Activated naive CD4-positive, alpha-beta T cell treated with anti-CD3 and anti-CD28 coated beads for 36 hours (primary cell): ENCODE results near the gene VWA7. TPM values are rescaled to one million over a fixed set of nuclear protein-coding genes. Genes with fewer than 3 reads are reported as not detected.
A peak's percentile ranks its signal among the peaks of the same experiment; 100 is the strongest.
"Not testable (repeated sequence)": the region's sequence is repeated elsewhere in the genome, so short reads cannot be mapped to it uniquely, and the experiment has no call there.

Experiments used
- CTCF ChIA-PET: fragments of 350-600 bp; sonication (Branson Sonifier 250); formaldehyde crosslinking; loops from one replicate; lab custom pipeline; 2021; ENCODE audit warnings: antibody characterized with exemption; lab: Charles Lee
- DNase-seq: peaks from one replicate; pipeline ENCODE4 v3.0.0-alpha.2; 2020
- H3K27ac Mint-ChIP-seq: one replicate; pipeline ENCODE4 v1.8.0; 2021; ENCODE audit warnings: mild to moderate bottlenecking, mixed read lengths
- H3K27me3 Mint-ChIP-seq: one replicate; pipeline ENCODE4 v1.8.0; 2021; ENCODE audit warnings: low read depth, mixed read lengths
- H3K36me3 Mint-ChIP-seq: one replicate; pipeline ENCODE4 v1.8.0; 2021; ENCODE audit warnings: low read depth, mixed read lengths
- H3K4me1 Mint-ChIP-seq: one replicate; pipeline ENCODE4 v1.8.0; 2021; ENCODE audit warnings: low read depth, mixed read lengths
- H3K4me3 Mint-ChIP-seq: one replicate; pipeline ENCODE4 v1.8.0; 2021; ENCODE audit warnings: mild to moderate bottlenecking, moderate library complexity, mixed read lengths
- H3K9me3 Mint-ChIP-seq: one replicate; pipeline ENCODE4 v1.8.0; 2021; ENCODE audit warnings: mixed read lengths
- intact Hi-C: fragments of 100-400 bp; cut with micrococcal nuclease; formaldehyde crosslinking; loops from one replicate; pipeline ENCODE4 v1.15.1; 2023
- total RNA-seq, 2 experiments: library from RNA; stranded (reverse); gene quantifications; one replicate each; pipeline ENCODE4 v1.2.3, GENCODE V29; 2021

The VWA7 gene
- total RNA-seq, 2 experiments from 2014 or later: 0.69 to 0.89 TPM

DNA sequence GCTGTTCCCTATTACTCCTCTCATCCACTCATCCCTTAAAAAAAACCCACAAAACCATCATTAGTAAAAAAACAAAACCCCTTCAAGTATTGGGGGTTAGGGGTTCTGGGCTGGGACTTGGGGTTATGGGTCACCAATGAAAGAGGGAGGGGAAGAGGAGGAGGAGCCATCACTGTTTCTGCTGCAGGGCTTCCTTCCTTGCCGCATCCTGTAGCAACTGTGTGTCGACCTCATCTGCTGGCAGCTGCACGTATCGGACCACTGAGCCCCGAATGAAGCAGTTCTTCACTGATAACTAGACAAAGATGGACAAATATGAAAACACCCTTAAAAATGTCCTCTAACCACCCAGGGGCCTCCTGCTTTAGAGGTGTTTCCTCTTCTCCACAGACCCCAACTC, 20.5 kb upstream of the VWA7 start:
- peaks cover 34% of the 10 kb centered on the region for H3K4me1 Mint-ChIP-seq
- no peak overlapping the region for H3K4me3 Mint-ChIP-seq
- H3K9me3 Mint-ChIP-seq: no peaks in the 10 kb centered on the region
- CTCF ChIA-PET: no interaction called here
- peak; percentile 49 for DNase-seq
- peak overlapping the region; percentile 63 for H3K27ac Mint-ChIP-seq
- H3K36me3 Mint-ChIP-seq: peaks cover 22% of the 10 kb centered on the region
- intact Hi-C loops: loop anchor here (2.0 kb wide), 2 partner anchors 15 to 25 kb away; no protein-coding TSS in a partner anchor
- H3K27me3 Mint-ChIP-seq: no peaks in the 10 kb centered on the region

DNA sequence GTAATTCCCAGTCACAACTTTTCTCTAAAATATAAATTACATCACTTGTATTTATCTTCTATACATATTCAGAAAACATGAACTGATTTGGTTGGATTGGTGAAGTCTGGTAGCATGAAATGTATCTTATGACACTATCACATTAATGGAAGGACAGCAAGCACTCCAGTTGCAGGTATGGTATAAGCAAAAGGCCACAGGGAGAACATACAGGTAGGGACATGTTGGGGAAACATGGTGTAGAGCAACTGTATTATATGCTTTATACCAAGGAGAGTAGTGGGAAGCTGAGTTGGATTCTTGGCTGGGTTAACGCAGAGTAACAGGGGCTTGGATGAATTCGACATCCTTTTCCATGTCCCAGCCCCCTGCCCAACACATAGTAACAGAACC, 19.9 kb upstream of the VWA7 start:
- CTCF ChIA-PET: interaction anchor here (0.8 to 1.5 kb wide), 2 partner anchors 68 to 71 kb away, joined by 3 to 5 read pairs; partner anchors contain the start of gene DDAH2
- DNase-seq: no peak
- H3K27ac Mint-ChIP-seq: peak overlapping the region; percentile 63
- H3K4me3 Mint-ChIP-seq: no peak overlapping the region
- H3K4me1 Mint-ChIP-seq: peaks cover 39% of the 10 kb centered on the region
- no peaks in the 10 kb centered on the region for H3K9me3 Mint-ChIP-seq
- peaks cover 21% of the 10 kb centered on the region for H3K36me3 Mint-ChIP-seq
- H3K27me3 Mint-ChIP-seq: no peaks in the 10 kb centered on the region
- intact Hi-C loops: loop anchor here (2.0 kb wide), 2 partner anchors 16 to 26 kb away; no protein-coding TSS in a partner anchor

DNA sequence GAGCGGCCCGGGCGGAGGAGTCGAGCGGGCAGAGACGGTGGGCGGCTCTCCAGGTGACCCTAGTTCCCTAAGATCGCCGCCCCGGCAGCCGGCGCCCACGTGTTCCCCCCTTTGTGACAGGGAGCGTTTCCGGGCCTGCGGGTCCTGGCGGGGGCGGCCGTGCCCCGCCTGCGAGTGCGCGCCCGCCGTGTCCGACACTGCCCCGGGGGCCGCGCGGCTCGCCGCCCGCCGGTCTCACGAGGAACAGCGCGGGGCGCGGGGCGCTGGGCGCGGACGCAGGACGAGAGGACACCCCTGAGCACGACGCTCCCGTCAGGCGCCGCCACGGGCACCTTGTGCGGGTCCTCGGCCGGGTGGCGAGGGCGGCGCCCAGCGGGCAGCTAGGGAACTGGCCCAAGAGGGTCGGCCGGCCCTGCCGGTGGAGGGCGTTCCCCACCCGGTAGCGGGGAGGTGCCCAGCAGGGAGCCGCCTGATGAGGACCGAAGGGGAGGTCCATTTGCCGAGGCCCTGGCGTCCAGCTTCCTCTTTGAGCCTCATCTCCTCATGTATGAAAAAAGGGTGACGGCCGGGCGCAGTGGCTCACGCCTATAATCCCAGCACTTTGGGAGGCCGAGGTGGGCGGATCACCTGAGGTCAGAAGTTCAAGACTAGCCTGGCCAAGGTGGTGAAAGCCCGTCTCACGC, 18.6 kb upstream of the VWA7 start, which contains the start of gene VARS1:
TSS of gene VARS1 (minus strand) at position 137 of the 683 bp plus-strand sequence. CDS start 535 bp downstream, outside the sequence.
- CTCF ChIA-PET: interaction anchor here (0.8 to 1.5 kb wide), 7 partner anchors 10 to 72 kb away, joined by 3 to 5 read pairs (median 4); partner anchors contain the start of genes DDAH2, HSPA1B and LSM2
- DNase-seq: peak; percentile 89
- H3K27me3 Mint-ChIP-seq: no peaks in the 10 kb centered on the region
- intact Hi-C loops: loop anchor here (1.0 to 2.0 kb wide), 8 partner anchors 11 to 92 kb away; partner anchors contain the start of genes ABHD16A, DDAH2, LSM2 and NEU1
- peak within 1 kb of the TSS; percentile 99 for H3K4me3 Mint-ChIP-seq
- peaks cover 23% of the 10 kb centered on the region for H3K36me3 Mint-ChIP-seq
- H3K27ac Mint-ChIP-seq: peak within 1 kb of the TSS; percentile 96
- H3K9me3 Mint-ChIP-seq: no peaks in the 10 kb centered on the region
- H3K4me1 Mint-ChIP-seq: peaks cover 43% of the 10 kb centered on the region

DNA sequence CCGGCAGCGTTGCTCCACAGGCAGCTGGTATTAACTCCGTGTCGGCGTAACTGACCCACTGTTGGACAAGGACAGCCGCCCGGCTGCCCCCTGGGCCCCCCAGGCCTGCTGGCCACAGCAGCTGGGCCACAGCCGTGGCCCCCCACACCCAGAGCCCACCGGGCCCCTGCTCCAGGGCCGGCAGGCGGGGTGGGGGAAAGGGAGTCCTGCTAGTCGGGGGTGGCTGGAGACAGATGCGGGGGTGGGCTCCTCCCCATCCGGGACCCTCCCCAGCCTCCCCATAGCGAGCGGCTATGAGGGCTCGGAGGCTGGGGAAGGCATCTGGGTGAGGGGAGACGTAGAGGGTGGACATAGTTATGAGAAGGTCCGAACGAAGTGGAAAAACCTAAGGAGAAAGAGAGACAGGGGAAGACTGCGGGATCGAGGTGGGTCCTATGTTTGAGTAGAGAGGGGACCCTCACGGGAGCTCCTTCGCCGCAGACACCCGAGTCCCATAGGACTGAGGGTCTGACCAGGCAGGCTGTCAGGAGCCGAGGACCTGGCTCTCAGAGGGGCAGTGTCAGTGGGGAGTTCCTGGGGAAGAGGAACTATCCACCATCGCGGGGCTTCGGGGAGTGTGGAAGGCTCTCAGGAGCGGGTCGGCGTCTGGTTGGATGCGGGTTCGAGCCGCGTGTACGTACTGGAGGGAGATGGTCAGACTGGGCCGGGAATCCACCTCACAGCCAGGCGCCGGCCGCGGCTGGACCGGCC, 17.9 kb upstream of the VWA7 start:
- Mint-ChIP-seq H3K4me3 (peak overlapping the region; percentile 99), H3K36me3 (peaks cover 25% of the 10 kb centered on the region), H3K27ac (peak overlapping the region; percentile 96), H3K4me1 (peaks cover 45% of the 10 kb centered on the region), H3K9me3 (no peaks in the 10 kb centered on the region), H3K27me3 (no peaks in the 10 kb centered on the region)
- intact Hi-C loops: loop anchor here (1.0 to 2.0 kb wide), 6 partner anchors 11 to 92 kb away; partner anchors contain the start of genes ABHD16A, DDAH2, LSM2 and NEU1
- DNase-seq: no peak
- CTCF ChIA-PET: interaction anchor here (1.2 kb wide), 1 partner anchor 32 kb away, joined by 3 read pairs; the partner anchor contains the start of gene HSPA1B

DNA sequence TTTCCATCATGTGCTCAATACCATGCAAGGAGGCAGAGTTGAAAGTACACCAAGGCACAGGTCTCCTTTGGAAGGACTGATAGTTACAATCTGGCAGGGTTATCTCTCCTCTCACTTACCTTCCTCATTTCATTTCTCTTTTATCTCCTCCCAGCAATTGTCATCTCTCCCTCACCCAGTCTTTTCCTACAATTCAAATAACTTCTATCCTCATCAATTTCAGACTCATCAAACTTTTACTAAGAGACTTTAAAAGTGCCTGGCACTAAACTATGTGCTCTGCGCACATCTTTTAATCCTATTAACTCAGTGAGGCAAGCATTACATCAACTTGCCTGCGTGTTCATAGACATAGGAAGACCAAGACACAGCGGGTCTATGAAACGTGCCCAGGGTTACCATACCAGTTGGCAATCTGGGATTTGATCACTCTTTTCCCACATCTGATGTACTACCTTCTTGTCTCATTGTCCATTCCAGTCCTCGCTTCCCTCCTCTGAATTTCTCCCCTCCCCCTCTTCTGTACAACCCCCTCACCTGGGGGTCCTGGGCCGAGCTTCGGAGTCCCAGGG, 17.3 kb upstream of the VWA7 start:
- Mint-ChIP-seq H3K9me3 (no peaks in the 10 kb centered on the region), H3K27me3 (no peaks in the 10 kb centered on the region), H3K27ac (peak overlapping the region; percentile 83), H3K4me1 (peaks cover 47% of the 10 kb centered on the region), H3K4me3 (peak overlapping the region; percentile 99), H3K36me3 (peaks cover 28% of the 10 kb centered on the region)
- CTCF ChIA-PET: interaction anchor here (1.2 kb wide), 1 partner anchor 33 kb away, joined by 3 read pairs; the partner anchor contains the start of gene HSPA1B
- no peak for DNase-seq
- intact Hi-C loops: loop anchor here (2.0 kb wide), 2 partner anchors 66 to 68 kb away; partner anchors contain the start of genes DDAH2 and NEU1

DNA sequence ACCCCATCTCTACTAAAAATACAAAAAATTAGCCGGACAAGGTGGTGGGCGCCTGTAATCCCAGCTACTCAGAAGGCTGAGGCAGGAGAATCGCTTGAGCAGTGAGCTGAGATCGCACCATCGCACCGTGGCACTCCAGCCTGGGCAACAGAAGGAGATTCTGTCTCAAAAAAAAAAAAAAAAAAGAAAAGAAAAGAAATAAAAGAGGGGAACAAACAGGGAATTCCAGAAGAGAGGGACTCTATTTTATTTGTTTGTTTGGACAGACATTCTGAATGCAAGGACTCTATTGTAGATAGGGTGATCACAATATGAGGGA, 16.8 kb upstream of the VWA7 start:
- CTCF ChIA-PET, H3K27me3 Mint-ChIP-seq, H3K9me3 Mint-ChIP-seq, DNase-seq: not testable (repeated sequence)
- intact Hi-C loops: loop anchor here (2.0 kb wide), 2 partner anchors 65 to 69 kb away; partner anchors contain the start of genes DDAH2 and NEU1
- H3K4me1 Mint-ChIP-seq: peaks cover 47% of the 10 kb centered on the region
- peak overlapping the region; percentile 83 for H3K27ac Mint-ChIP-seq
- H3K36me3 Mint-ChIP-seq: peaks cover 32% of the 10 kb centered on the region
- peak overlapping the region; percentile 99 for H3K4me3 Mint-ChIP-seq

DNA sequence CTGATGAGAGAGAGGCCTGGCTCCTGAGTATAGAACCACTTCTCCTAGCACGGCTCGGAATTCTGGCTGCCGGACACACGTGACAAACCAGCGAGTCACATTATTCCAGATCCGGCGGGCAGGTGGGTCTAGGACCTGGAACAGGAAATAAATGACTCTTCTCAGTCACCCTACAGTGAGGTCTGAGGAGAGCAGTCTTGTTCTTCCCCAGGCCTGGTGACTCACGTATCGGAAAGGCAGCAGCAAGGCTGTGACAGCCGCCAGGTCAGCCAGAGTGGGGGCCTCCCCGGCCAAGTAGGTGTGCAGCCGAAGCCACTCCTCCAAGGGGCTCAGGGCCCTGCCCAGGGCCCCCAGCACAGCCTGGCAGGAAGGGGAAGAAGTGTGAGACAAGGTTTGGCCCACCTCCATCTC, 15.6 kb upstream of the VWA7 start:
- H3K4me1 Mint-ChIP-seq: peaks cover 42% of the 10 kb centered on the region
- no peak overlapping the region for H3K4me3 Mint-ChIP-seq
- intact Hi-C loops: no loop called here
- H3K36me3 Mint-ChIP-seq: peaks cover 30% of the 10 kb centered on the region
- no peaks in the 10 kb centered on the region for H3K9me3 Mint-ChIP-seq
- H3K27me3 Mint-ChIP-seq: no peaks in the 10 kb centered on the region
- CTCF ChIA-PET: interaction anchor here (2.0 to 2.9 kb wide), 4 partner anchors 13 to 38 kb away, joined by 6 to 15 read pairs (median 7); partner anchors contain the start of gene LSM2
- no peak for DNase-seq
- peak overlapping the region; percentile 57 for H3K27ac Mint-ChIP-seq

DNA sequence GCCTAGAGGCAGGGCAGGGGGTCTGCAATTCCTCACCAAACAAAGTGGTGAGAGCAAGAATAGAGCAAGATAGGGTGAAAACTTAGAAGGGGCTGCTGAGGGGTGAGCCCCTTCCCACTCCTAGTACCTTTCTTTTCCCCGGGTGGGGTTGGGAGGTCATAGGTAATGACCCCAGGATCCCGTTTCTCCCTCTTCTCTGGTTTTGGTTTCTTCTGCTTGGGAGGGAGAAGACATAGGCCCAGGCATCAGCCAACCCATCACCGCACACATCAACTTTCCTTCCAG, 14.9 kb upstream of the VWA7 start:
- intact Hi-C loops: no loop called here
- CTCF ChIA-PET: interaction anchor here (1.5 to 2.9 kb wide), 5 partner anchors 14 to 52 kb away, joined by 6 to 15 read pairs (median 7); partner anchors contain the start of genes LSM2 and MSH5
- no peak for DNase-seq
- Mint-ChIP-seq H3K27ac (no peak overlapping the region), H3K36me3 (peaks cover 29% of the 10 kb centered on the region), H3K4me1 (peaks cover 35% of the 10 kb centered on the region), H3K9me3 (no peaks in the 10 kb centered on the region), H3K4me3 (no peak overlapping the region), H3K27me3 (no peaks in the 10 kb centered on the region)

DNA sequence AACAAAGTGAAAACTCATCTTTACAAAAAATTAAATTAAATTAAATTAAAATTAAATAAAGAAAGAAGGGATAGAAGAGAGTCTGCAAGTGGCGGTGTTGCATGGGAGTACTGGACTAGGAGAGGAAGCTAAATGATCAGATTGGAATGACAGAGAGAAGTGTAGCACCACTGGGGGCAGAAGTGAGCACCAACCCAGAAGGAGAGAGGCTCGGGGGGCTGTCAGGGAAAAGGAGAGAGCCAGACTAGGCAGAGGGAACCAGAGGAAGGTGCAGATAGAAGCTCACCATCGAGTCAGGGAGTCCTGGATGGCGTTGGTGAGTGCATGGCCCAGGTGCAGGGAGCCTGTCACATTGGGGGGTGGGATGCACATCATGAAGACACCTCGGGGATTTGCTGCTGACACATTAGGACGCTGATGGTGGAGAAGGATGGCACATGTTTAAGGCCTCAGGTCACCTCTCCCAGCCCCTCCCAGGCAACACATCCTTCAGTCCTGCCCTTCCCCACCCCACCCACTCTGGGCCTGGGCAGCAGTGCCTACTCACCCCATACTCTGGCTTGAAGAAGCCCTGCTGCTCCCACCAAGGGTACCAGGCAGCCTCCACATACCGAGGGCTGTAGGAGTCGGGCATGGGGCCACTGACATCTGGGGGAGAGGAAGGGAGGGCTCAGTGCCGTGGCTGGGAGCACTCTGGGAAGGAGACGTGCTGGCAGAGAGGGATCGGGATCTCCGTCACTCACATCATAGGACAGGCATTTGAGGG, 14.4 kb upstream of the VWA7 start:
- H3K9me3 Mint-ChIP-seq: no peaks in the 10 kb centered on the region
- H3K27me3 Mint-ChIP-seq: no peaks in the 10 kb centered on the region
- intact Hi-C loops: no loop called here
- H3K36me3 Mint-ChIP-seq: peaks cover 30% of the 10 kb centered on the region
- no peak overlapping the region for H3K27ac Mint-ChIP-seq
- peak; percentile 52 for DNase-seq
- H3K4me3 Mint-ChIP-seq: no peak overlapping the region
- peaks cover 33% of the 10 kb centered on the region for H3K4me1 Mint-ChIP-seq
- CTCF ChIA-PET: interaction anchor here (0.9 to 2.9 kb wide), 10 partner anchors 14 to 125 kb away, joined by 3 to 15 read pairs (median 6); partner anchors contain the start of genes CSNK2B, LSM2, MSH5 and VWA7

DNA sequence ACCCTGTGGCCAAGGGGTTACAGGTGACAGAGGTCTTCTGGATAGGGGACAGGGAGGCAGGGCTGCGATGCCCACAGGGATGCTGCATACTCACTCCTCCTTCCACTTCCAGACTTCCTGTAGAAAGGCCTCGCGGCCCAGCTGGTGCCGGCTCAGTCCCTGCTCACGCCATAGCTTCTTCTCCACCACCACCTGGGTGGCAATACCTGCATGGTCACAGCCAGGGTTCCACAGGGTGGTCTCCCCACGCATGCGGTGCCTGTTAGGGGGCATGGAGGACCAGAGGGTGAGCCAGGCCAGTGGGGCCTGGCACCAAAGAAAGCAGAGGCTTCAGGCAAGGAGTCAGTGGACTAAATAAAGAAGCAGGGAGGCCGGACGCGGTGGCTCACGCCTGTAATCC, 8.3 kb upstream of the VWA7 start:
- intact Hi-C loops: no loop called here
- no peaks in the 10 kb centered on the region for H3K9me3 Mint-ChIP-seq
- no peak for DNase-seq
- peaks cover 34% of the 10 kb centered on the region for H3K36me3 Mint-ChIP-seq
- H3K4me1 Mint-ChIP-seq: peaks cover 2% of the 10 kb centered on the region
- no peak overlapping the region for H3K4me3 Mint-ChIP-seq
- H3K27ac Mint-ChIP-seq: no peak overlapping the region
- H3K27me3 Mint-ChIP-seq: no peaks in the 10 kb centered on the region
- CTCF ChIA-PET: interaction anchor here (1.0 to 2.2 kb wide), 4 partner anchors 10 to 203 kb away, joined by 3 to 8 read pairs (median 4); partner anchors contain the start of genes LSM2, LTB and VARS1
